Esophagus squamous epithelium (tissue), 5 donors: Measurements from ENCODE around the gene TMEM178B. TPM values are rescaled to one million over a fixed set of nuclear protein-coding genes. Genes with fewer than 3 reads are reported as not detected.

Source experiments
- DNase-seq: peaks from one replicate; lab custom pipeline; 2025; lab: John Stamatoyannopoulos, UW
- H3K27ac ChIP-seq, 4 donors: fragments of 200-600 bp; sonication (generic); one replicate each; pipeline ENCODE4 v1.5.1; 2016 to 2019; ENCODE audit warnings: mild to moderate bottlenecking in 1 of 4
- H3K27me3 ChIP-seq, 4 donors: fragments of 200-600 bp; sonication (generic); 1 replicate in 3 of 4; 2 replicates in 1 of 4; pipeline versions ENCODE4 v1.5.1 to v1.6.0; 2017 to 2021; ENCODE audit warnings: antibody characterized with exemption in 1 of 4
- H3K36me3 ChIP-seq, 3 donors: fragments of 200-600 bp; sonication (generic); one replicate each; pipeline ENCODE4 v1.5.1; 2016 to 2019
- H3K4me1 ChIP-seq, 3 donors: fragments of 200-600 bp; sonication (generic); one replicate each; pipeline ENCODE4 v1.5.1; 2017 to 2019
- H3K4me3 ChIP-seq, 4 donors: fragments of 200-600 bp; sonication (generic); 1 replicate in 3 of 4; 2 replicates in 1 of 4; pipeline ENCODE4 v1.5.1; 2016 to 2019; ENCODE audit warnings: mild to moderate bottlenecking in 2 of 4, moderate library complexity in 1 of 4
- H3K9me3 ChIP-seq, 3 donors: fragments of 200-600 bp; sonication (generic); one replicate each; pipeline ENCODE4 v1.5.1; 2016 to 2019
- CTCF ChIP-seq, 6 experiments: fragments of 450-650 bp in 4 of 6; fragments of 200-600 bp in 2 of 6; sonication (generic) in 2 of 6; IDR thresholded peaks; one replicate each; pipeline ENCODE4 v1.5.1; 2016 to 2019; ENCODE audit warnings: antibody characterized with exemption in 6 of 6, mild to moderate bottlenecking in 4 of 6, moderate library complexity in 4 of 6
- POLR2A ChIP-seq, 4 donors: fragments of 450-650 bp; IDR thresholded peaks; one replicate each; pipeline ENCODE4 v1.6.1; 2017; ENCODE audit warnings: antibody characterized with exemption in 4 of 4, mild to moderate bottlenecking in 4 of 4, moderate library complexity in 3 of 4
- WGBS, 2 donors: methylation state at CpG; one replicate each; pipeline ENCODE4 v1.1.5; 2018; 5-methylcytosine and 5-hydroxymethylcytosine counted together
- intact Hi-C: fragments of 100-400 bp; cut with DNase I; formaldehyde crosslinking; loops from one replicate; pipeline ENCODE4 v1.15.0; 2022
- total RNA-seq, 4 donors: library from RNA; depleted of rRNA; stranded (reverse); fragments of >200 nt; gene quantifications; one replicate each; pipeline ENCODE4 v1.1.0, GENCODE V29; 2016
- donor health status: DM: yes; HTN: yes; CAD: no.

Gene TMEM178B
- total RNA-seq, 4 donors from 2014 or later, result 0.95 to 1.7 (median 1.2) TPM

DNA sequence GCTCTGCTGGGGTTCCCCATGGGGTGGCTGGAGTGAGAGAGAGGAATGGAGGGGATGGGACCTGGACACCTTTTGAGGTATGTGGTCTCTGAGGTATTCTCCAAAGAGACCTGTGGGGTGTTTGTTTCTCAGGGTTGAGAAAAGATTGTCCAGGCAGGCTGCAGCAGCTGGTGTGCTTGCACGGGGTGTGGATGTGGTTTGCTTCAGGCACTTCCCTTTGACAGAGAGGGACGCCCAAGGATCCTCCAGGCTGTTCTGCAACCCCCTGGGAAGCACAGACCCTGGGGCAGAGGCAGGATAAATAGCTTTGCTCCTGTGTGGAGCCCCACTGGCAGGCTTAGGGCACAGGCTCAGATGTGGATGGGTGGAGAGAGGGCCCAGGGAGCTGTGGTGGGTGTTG lies 362.3 kb downstream of the TMEM178B start:
- 17% methylated on average over 1 of the region's 2 CpGs; no CpG with 5 or more reads in 1 of the 2 donors for whole genome bisulfite sequencing, 2 donors
- TF ChIP-seq POLR2A (IDR thresholded peaks at IDR 0.05) (no peak), CTCF (IDR thresholded peaks at IDR 0.05) (no peak)

GRCh38 chr7:141436575-141437075 lies 362.8 kb downstream of the TMEM178B start:
- WGBS, 2 donors, result 83 to 86% methylated on average over 5 to 6 of the region's 7 CpGs
- TF ChIP-seq POLR2A (IDR thresholded peaks at IDR 0.05) (no peak), CTCF (IDR thresholded peaks at IDR 0.05) (no peak)

More for the DNA sequence above, 362.3 kb downstream of the TMEM178B start:
- intact Hi-C loops, result no loop called here
- no peak overlapping the region for H3K27ac ChIP-seq
- H3K4me1 ChIP-seq, result peaks cover 0 to 3% (median 0%) of the 10 kb centered on the region in 3 donors
- no peak overlapping the region for H3K4me3 ChIP-seq
- no peaks in the 10 kb centered on the region for H3K9me3 ChIP-seq
- DNase-seq, result no peak
- H3K27me3 ChIP-seq, result no peaks in the 10 kb centered on the region
- H3K36me3 ChIP-seq, result no peaks in the 10 kb centered on the region

DNA sequence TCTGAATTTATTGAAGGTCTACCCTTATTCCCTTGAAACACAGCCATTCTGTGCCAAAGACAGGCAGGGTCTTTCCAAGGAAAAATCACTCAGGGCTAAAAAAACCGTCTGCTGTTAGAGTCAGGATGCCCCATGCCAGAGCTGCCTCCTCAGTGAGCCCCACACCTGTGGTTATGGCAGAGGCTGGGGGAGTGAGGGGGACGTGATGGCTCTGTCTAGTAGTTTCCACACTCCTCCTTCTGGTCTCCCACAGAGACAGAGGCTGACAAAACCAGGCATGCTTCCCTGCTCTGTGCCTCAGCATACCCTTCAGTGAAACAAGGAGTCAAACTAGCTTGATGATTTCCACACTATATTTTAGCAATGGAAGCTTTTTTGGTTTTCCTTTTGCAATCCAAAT lies 365.3 kb downstream of the TMEM178B start:
- intact Hi-C loops, result no loop called here
- DNase-seq, result no peak
- no peak for TF ChIP-seq POLR2A (IDR thresholded peaks at IDR 0.05)
- TF ChIP-seq CTCF (IDR thresholded peaks at IDR 0.05), result no peak
- Histone ChIP-seq H3K9me3 (no peaks in the 10 kb centered on the region), H3K4me1 (peaks cover 0 to 24% (median 9%) of the 10 kb centered on the region in 3 donors), H3K4me3 (no peak overlapping the region), H3K27ac (no peak overlapping the region), H3K27me3 (no peaks in the 10 kb centered on the region), H3K36me3 (no peaks in the 10 kb centered on the region)
- 60 to 80% methylated on average over 1 of the region's 2 CpGs for WGBS, 2 donors

More at GRCh38 chr7:141436575-141437075, 362.8 kb downstream of the TMEM178B start:
- intact Hi-C loops, result no loop called here
- Histone ChIP-seq H3K27me3 (no peaks in the 10 kb centered on the region), H3K9me3 (no peaks in the 10 kb centered on the region), H3K36me3 (no peaks in the 10 kb centered on the region), H3K4me3 (no peak overlapping the region), H3K27ac (no peak overlapping the region), H3K4me1 (peaks cover 0 to 8% (median 4%) of the 10 kb centered on the region in 3 donors)
- no peak for DNase-seq

DNA sequence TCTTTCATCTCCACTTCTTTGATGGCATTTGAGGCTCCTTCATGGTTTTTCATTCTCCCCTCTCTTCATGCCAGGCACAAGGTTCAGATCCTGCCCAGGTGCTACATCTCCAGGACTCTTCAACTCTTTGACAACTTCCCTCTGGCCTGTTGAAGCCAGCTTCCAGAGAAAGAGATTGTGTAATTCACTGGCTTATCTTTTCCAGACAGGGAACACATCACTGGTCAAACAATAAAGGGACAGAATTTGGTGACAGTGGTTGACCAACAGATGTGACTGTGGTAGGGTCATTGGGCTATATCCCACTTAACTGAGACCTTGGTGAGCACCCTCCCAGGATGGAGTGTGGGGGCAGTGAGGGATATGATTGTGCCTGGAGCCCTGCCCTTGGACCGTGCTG lies 365.9 kb downstream of the TMEM178B start:
- Histone ChIP-seq H3K4me1 (peaks cover 0 to 24% (median 9%) of the 10 kb centered on the region in 3 donors), H3K27ac (no peak overlapping the region), H3K9me3 (no peaks in the 10 kb centered on the region), H3K36me3 (no peaks in the 10 kb centered on the region), H3K27me3 (no peaks in the 10 kb centered on the region), H3K4me3 (no peak overlapping the region)
- WGBS, 2 donors, result 60% methylated on average over 1 of the region's 1 CpG; no CpG with 5 or more reads in 1 of the 2 donors
- TF ChIP-seq CTCF (IDR thresholded peaks at IDR 0.05) (no peak), POLR2A (IDR thresholded peaks at IDR 0.05) (no peak)
- no peak for DNase-seq
- intact Hi-C loops, result no loop called here

DNA sequence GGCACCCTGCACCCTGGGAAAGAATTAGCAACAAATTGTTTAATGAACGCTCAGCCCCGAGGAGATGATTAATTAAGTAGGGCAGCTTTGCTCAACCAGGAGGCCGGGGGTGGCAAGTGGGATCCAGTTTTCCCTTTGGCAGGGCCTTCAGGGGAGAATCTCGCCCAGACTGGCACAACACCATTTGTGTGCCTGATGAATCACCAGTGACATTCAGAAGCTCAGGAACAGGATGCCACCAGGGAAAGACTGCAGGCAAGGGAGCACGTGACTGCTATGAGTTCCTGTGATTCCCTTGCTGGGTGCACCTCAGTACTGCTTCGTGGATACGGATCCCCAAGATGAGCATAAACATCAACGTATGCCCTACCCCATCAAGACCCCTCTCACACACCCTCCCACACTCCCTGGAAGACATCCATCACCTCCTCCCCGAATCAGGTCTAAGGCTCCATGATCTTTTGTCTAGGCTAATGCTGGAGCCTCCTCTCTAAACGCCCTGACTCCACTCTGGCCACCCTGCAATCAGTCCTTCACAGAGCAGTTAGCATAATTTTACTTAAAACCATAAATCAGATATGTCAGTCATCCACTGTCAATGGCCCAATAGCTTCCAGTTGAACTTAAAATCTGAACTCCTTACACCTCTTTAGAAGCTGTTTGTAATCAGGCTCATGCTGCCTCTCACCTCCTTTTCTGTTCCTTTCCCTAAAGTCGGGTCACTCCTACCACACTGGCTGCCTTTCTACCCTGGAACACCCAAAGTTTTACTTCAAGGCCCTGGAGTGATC lies 368.2 kb downstream of the TMEM178B start:
- intact Hi-C loops, result no loop called here
- Histone ChIP-seq H3K27me3 (no peaks in the 10 kb centered on the region), H3K27ac (no peak overlapping the region), H3K9me3 (no peaks in the 10 kb centered on the region), H3K4me1 (peaks cover 0 to 24% (median 9%) of the 10 kb centered on the region in 3 donors), H3K36me3 (no peaks in the 10 kb centered on the region), H3K4me3 (no peak overlapping the region)
- TF ChIP-seq CTCF (IDR thresholded peaks at IDR 0.05) (no peak), POLR2A (IDR thresholded peaks at IDR 0.05) (no peak)
- 45 to 55% methylated on average over 11 of the region's 11 CpGs for WGBS, 2 donors
- DNase-seq, result no peak
